CD4-positive, alpha-beta T cell treated with Interleukin-1 beta for 1 hour (primary cell): Measurements from ENCODE around the gene NCK2.
"Not testable (repeated sequence)": the region's sequence is repeated elsewhere in the genome, so short reads cannot be mapped to it uniquely, and the experiment has no call there.

Experiments
- DNase-seq, 2 donors: peaks; one replicate each; pipeline ENCODE4 v3.0.0-alpha.2; 2020 to 2022

NCK2 gene

GRCh38 chr2:105897694-105898093 is 153.0 kb downstream of the NCK2 start:
- not testable (repeated sequence) for DNase-seq

GRCh38 chr2:105903051-105903674 is 158.5 kb downstream of the NCK2 start:
- no peak for DNase-seq

- no peak for DNase-seq
These were observed 160.2 kb downstream of the NCK2 start for GRCh38 chr2:105904938-105905337.

- no peak for DNase-seq
These were observed 161.8 kb downstream of the NCK2 start for GRCh38 chr2:105906481-105906880.

GRCh38 chr2:105907184-105907583 is 162.5 kb downstream of the NCK2 start:
- no peak for DNase-seq

- no peak for DNase-seq
These were observed 164.5 kb downstream of the NCK2 start for GRCh38 chr2:105909215-105909614.

GRCh38 chr2:105910497-105911238 is 166.0 kb downstream of the NCK2 start:
- DNase-seq: no peak

- no peak for DNase-seq
These were observed 166.7 kb downstream of the NCK2 start for GRCh38 chr2:105911425-105911824.

GRCh38 chr2:105912081-105912480 is 167.4 kb downstream of the NCK2 start:
- DNase-seq: no peak

- no peak for DNase-seq
These were observed 170.4 kb downstream of the NCK2 start for GRCh38 chr2:105915005-105915558.

GRCh38 chr2:105917226-105917625 is 172.5 kb downstream of the NCK2 start:
- DNase-seq: no peak

GRCh38 chr2:105917688-105918087 is 173.0 kb downstream of the NCK2 start:
- no peak for DNase-seq

GRCh38 chr2:105919191-105919811 is 174.6 kb downstream of the NCK2 start:
- DNase-seq: no peak

- DNase-seq: peak; percentile 39 to 58
These were observed 175.1 kb downstream of the NCK2 start for GRCh38 chr2:105919826-105920225.

- DNase-seq: no peak
These were observed 179.6 kb downstream of the NCK2 start for GRCh38 chr2:105924271-105924670.

GRCh38 chr2:105924932-105925331 is 180.2 kb downstream of the NCK2 start:
- DNase-seq: no peak

GRCh38 chr2:105925390-105925789 is 180.7 kb downstream of the NCK2 start:
- DNase-seq: no peak

GRCh38 chr2:105926960-105927678 is 182.4 kb downstream of the NCK2 start:
- DNase-seq: peak; percentile 33 to 53

GRCh38 chr2:105928086-105928485 is 183.4 kb downstream of the NCK2 start:
- no peak for DNase-seq

GRCh38 chr2:105928563-105928962 is 183.9 kb downstream of the NCK2 start:
- no peak for DNase-seq

GRCh38 chr2:105929516-105929915 is 184.8 kb downstream of the NCK2 start:
- DNase-seq: peak; percentile 15 to 50

- no peak for DNase-seq
These were observed 187.9 kb downstream of the NCK2 start for GRCh38 chr2:105932582-105932981.

GRCh38 chr2:105933906-105934305 is 189.2 kb downstream of the NCK2 start:
- peak in 1 of 2 donors; percentile 14 for DNase-seq
